ENCODE results near the gene ARMC3. TPM values are rescaled to one million over a fixed set of nuclear protein-coding genes. Genes with fewer than 3 reads are reported as not detected.
A peak's percentile ranks its signal among the peaks of the same experiment; 100 is the strongest.

Gene ARMC3
- total and polyA plus RNA-seq, 9 of the 15 experiments (the other 6 are each of a cell fraction or from before 2014, with no cell fraction given): 0.33 to 1.1 (median 0.62) TPM

DNA sequence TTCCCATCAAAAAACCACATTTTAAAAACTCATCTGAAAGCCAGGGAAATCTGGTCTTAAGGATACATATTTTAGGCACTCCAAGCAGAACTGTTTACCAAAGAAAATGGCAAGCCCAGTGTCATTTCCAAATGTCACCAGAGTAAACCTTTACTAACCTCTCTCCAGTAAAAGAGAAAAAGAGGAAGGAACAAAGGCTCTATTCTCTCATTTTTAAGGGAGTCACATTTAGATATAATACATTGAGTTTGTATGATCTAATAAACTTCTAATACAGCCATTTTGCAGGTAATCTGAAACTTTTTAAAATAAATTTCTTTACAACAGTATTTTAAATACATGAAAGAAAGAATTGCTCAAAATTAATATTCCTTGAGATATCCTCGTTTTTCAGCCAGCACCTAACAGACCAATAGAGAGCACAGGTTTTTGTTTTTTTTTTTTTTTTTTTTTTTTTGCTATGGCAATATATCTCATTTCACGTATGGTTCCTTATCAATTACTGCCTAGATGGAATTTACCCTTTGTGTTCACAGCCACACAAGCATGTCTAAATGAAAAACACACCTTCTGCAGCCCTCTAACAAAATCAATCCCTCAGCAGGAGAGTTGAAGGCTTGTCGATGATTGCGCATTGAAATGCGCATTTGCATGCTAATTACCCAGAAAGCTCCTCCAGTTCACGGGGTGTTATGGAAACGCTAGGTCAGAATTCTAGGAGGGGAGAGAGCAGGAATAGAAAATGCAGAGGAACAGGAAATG lies 127.8 kb downstream of the ARMC3 start (continued):
- no peak for TF ChIP-seq ZFPM2 (CRISPR knock-in tag; IDR thresholded peaks at IDR 0.05)
- TF ChIP-seq ZNF57 (CRISPR knock-in tag; IDR thresholded peaks at IDR 0.05): peak; percentile 84; the same call in 1 of the 2 replicates
- no peak for TF ChIP-seq KLF6 (CRISPR knock-in tag; IDR thresholded peaks at IDR 0.05; ENCODE audit: borderline replicate concordance)
- no peak for TF ChIP-seq PHB2 (IDR thresholded peaks at IDR 0.05; ENCODE audit: low read depth)
- no peak for TF ChIP-seq BCOR (IDR thresholded peaks at IDR 0.05)
- no peak for TF ChIP-seq ZNF668 (CRISPR knock-in tag; IDR thresholded peaks at IDR 0.05)
- TF ChIP-seq SAFB2 (IDR thresholded peaks at IDR 0.05; ENCODE audit: borderline replicate concordance, low read depth, low read length, severe bottlenecking): no peak
- TF ChIP-seq HNRNPK (IDR thresholded peaks at IDR 0.05; ENCODE audit: low read depth, low read length, poor library complexity, severe bottlenecking): no peak
- no peak for TF ChIP-seq EP400 (IDR thresholded peaks at IDR 0.05)
- no peak for TF ChIP-seq MYC (IDR thresholded peaks at IDR 0.05; ENCODE audit: low read depth, low read length)
- TF ChIP-seq MYC (CRISPR knock-in tag; IDR thresholded peaks at IDR 0.05; ENCODE audit: borderline replicate concordance, low read depth): no peak
- no peak for TF ChIP-seq DPF2 (IDR thresholded peaks at IDR 0.05)
- no peak for TF ChIP-seq NCOA2 (IDR thresholded peaks at IDR 0.05; ENCODE audit: partially characterized antibody in 2 of 2)
- no peak for TF ChIP-seq HDAC6 (IDR thresholded peaks at IDR 0.05; ENCODE audit: low read depth, low read length)
- TF ChIP-seq SP2 (IDR thresholded peaks at IDR 0.05; ENCODE audit: extremely low read depth, low read depth, low read length, poor library complexity, severe bottlenecking): no peak
- TF ChIP-seq CEBPG (CRISPR knock-in tag; IDR thresholded peaks at IDR 0.05): no peak
- TF ChIP-seq CEBPG (tag; conservative IDR thresholded peaks at IDR 0.05 in 1 of 2, IDR thresholded peaks at IDR 0.05 in 1 of 2): no peak
- TF ChIP-seq GTF2E2 (tag; IDR thresholded peaks at IDR 0.05): peak; percentile 99
- TF ChIP-seq ZNF780A (CRISPR knock-in tag; IDR thresholded peaks at IDR 0.05): no peak
- TF ChIP-seq, protein P1, sequence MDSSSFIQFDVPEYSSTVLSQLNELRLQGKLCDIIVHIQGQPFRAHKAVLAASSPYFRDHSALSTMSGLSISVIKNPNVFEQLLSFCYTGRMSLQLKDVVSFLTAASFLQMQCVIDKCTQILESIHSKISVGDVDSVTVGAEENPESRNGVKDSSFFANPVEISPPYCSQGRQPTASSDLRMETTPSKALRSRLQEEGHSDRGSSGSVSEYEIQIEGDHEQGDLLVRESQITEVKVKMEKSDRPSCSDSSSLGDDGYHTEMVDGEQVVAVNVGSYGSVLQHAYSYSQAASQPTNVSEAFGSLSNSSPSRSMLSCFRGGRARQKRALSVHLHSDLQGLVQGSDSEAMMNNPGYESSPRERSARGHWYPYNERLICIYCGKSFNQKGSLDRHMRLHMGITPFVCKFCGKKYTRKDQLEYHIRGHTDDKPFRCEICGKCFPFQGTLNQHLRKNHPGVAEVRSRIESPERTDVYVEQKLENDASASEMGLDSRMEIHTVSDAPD (CRISPR knock-in tag; IDR thresholded peaks at IDR 0.05): 0 out of 2 replicates have a peak, but pooled peaks have one; percentile 45
- TF ChIP-seq FOXP1 (CRISPR knock-in tag; IDR thresholded peaks at IDR 0.05): no peak
- TF ChIP-seq SMARCA5 (IDR thresholded peaks at IDR 0.05): no peak
- no peak for TF ChIP-seq IFI16 (CRISPR knock-in tag; IDR thresholded peaks at IDR 0.05)
- no peak for TF ChIP-seq ZC3H11A (IDR thresholded peaks at IDR 0.05; ENCODE audit: low read depth, low read length)
- TF ChIP-seq ZNF274 (IDR thresholded peaks at IDR 0.05; ENCODE audit: borderline replicate concordance, low read depth, low read length): no peak
- TF ChIP-seq BCLAF1 (IDR thresholded peaks at IDR 0.05; ENCODE audit: borderline replicate concordance in 1 of 2, control insufficient read depth in 1 of 2, low read depth in 2 of 2, low read length in 1 of 2): peak in 1 of 2 experiments; percentile 99; a peak in 2 of 4 replicates

Measured in K562 (cell line).